Thyroid gland (tissue), 4 donors: ENCODE measurements around the gene TRIM65. TPM values are rescaled to one million over a fixed set of nuclear protein-coding genes. Genes with fewer than 3 reads are reported as not detected.
A peak's percentile ranks its signal among the peaks of the same experiment; 100 is the strongest.

ENCODE experiments used
- DNase-seq, 2 donors: peaks; one replicate each; pipeline ENCODE4 v3.0.0-alpha.2; 2019
- H3K27ac ChIP-seq, 3 donors: fragments of 200-600 bp; sonication (generic); 1 replicate in 2 of 3; 2 replicates in 1 of 3; pipeline ENCODE4 v1.5.1; 2016 to 2019; ENCODE audit warnings: mild to moderate bottlenecking in 1 of 3, moderate library complexity in 1 of 3
- H3K27me3 ChIP-seq: fragments of 200-600 bp; sonication (generic); one replicate; pipeline ENCODE4 v1.5.1; 2019
- H3K36me3 ChIP-seq, 2 donors: fragments of 200-600 bp; sonication (generic); one replicate each; pipeline ENCODE4 v1.5.1; 2016 to 2019
- H3K4me1 ChIP-seq, 2 donors: fragments of 200-600 bp; sonication (generic); one replicate each; pipeline ENCODE4 v1.5.1; 2017 to 2019
- H3K4me3 ChIP-seq, 3 donors: fragments of 200-600 bp; sonication (generic); replicated peaks in 1 of 3; 1 replicate in 2 of 3; 2 replicates in 1 of 3; pipeline ENCODE4 v1.5.1; 2016; ENCODE audit warnings: mild to moderate bottlenecking in 1 of 3
- H3K9me3 ChIP-seq: fragments of 200-600 bp; sonication (generic); one replicate; pipeline ENCODE4 v1.5.1; 2017
- POLR2A ChIP-seq, 2 donors: fragments of 450-650 bp; IDR thresholded peaks; one replicate each; pipeline ENCODE4 v1.6.1; 2017; ENCODE audit warnings: antibody characterized with exemption in 2 of 2, mild to moderate bottlenecking in 2 of 2, moderate library complexity in 1 of 2
- WGBS, 2 donors: methylation state at CpG; one replicate each; pipeline ENCODE4 v1.1.5; 2017; 5-methylcytosine and 5-hydroxymethylcytosine counted together
- intact Hi-C: fragments of 100-400 bp; cut with DNase I; formaldehyde crosslinking; loops from one replicate; pipeline ENCODE4 v1.15.1; 2023
- total RNA-seq, 4 donors: library from RNA; depleted of rRNA; stranded (reverse); fragments of >200 nt; gene quantifications; one replicate each; pipeline ENCODE4 v1.2.3, GENCODE V29; 2016
- TF ChIP-seq, protein P1 (sequence below), 6 experiments: fragments of 200-600 bp in 3 of 6; fragments of 450-650 bp in 3 of 6; sonication (generic) in 3 of 6; IDR thresholded peaks; one replicate each; pipeline ENCODE4 v1.5.1; 2016 to 2019; ENCODE audit warnings: antibody characterized with exemption in 6 of 6, mild to moderate bottlenecking in 2 of 6, inconsistent platforms in 1 of 6, moderate library complexity in 1 of 6

The TRIM65 gene
- total RNA-seq, 4 donors from 2014 or later, result 23.0 to 39.4 (median 31.8) TPM

DNA sequence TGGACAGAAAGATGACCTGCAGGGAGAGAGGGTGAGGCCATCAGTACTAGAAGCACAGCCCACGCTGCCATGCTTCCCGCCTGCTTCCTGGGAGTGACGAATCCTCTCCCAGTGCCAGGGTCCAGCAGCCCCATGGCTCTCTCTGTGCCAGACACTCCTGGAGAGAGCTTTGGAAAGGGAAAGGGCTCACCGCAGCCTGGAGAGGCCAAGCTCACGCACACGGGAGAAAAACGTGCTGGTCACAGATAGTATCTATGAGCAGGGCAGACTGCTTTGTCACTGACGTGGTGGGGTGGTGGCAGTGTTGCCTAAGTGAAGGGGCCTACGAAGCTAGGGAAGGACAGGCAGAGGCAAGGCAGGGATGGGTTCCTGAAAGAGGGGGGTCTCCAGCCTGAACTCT is 47.0 kb downstream of the TRIM65 start:
- intact Hi-C loops, result loop anchor here (10.0 kb wide), 1 partner anchor 185 kb away; the partner anchor contains the start of genes RECQL5 and SAP30BP
- no peaks in the 10 kb centered on the region for H3K9me3 ChIP-seq
- no peak for DNase-seq
- H3K36me3 ChIP-seq, result peaks cover 52 to 54% of the 10 kb centered on the region in 2 donors
- H3K4me3 ChIP-seq, result no peak overlapping the region
- 85 to 88% methylated on average over 9 of the region's 9 CpGs for WGBS, 2 donors
- H3K27ac ChIP-seq, result peak overlapping the region in 1 of 3 donors; percentile 90
- no peaks in the 10 kb centered on the region for H3K27me3 ChIP-seq
- TF ChIP-seq, protein P1, sequence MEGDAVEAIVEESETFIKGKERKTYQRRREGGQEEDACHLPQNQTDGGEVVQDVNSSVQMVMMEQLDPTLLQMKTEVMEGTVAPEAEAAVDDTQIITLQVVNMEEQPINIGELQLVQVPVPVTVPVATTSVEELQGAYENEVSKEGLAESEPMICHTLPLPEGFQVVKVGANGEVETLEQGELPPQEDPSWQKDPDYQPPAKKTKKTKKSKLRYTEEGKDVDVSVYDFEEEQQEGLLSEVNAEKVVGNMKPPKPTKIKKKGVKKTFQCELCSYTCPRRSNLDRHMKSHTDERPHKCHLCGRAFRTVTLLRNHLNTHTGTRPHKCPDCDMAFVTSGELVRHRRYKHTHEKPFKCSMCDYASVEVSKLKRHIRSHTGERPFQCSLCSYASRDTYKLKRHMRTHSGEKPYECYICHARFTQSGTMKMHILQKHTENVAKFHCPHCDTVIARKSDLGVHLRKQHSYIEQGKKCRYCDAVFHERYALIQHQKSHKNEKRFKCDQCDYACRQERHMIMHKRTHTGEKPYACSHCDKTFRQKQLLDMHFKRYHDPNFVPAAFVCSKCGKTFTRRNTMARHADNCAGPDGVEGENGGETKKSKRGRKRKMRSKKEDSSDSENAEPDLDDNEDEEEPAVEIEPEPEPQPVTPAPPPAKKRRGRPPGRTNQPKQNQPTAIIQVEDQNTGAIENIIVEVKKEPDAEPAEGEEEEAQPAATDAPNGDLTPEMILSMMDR (IDR thresholded peaks at IDR 0.05), result no peak
- no peak for TF ChIP-seq POLR2A (IDR thresholded peaks at IDR 0.05)
- H3K4me1 ChIP-seq, result peaks cover 32 to 67% of the 10 kb centered on the region in 2 donors

DNA sequence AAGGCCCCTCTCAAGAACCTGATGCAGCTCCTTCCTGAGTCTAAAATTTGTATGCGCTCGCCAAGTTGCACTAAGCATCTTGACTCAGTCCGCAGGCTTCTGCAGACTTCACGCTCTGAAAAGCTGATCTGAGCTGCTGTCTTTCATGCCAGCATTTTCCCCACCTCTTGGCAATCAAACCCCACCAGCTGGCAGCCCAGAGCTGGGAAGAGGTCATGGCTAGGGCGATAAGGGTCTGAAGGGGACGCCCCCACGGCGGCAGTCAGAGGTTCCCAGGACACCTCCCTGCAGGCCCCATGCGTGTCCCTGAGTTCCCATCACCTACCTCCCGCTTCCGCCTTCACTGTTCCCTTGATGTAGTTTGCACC is 47.5 kb downstream of the TRIM65 start:
- H3K4me1 ChIP-seq, result peaks cover 34 to 70% of the 10 kb centered on the region in 2 donors

DNA sequence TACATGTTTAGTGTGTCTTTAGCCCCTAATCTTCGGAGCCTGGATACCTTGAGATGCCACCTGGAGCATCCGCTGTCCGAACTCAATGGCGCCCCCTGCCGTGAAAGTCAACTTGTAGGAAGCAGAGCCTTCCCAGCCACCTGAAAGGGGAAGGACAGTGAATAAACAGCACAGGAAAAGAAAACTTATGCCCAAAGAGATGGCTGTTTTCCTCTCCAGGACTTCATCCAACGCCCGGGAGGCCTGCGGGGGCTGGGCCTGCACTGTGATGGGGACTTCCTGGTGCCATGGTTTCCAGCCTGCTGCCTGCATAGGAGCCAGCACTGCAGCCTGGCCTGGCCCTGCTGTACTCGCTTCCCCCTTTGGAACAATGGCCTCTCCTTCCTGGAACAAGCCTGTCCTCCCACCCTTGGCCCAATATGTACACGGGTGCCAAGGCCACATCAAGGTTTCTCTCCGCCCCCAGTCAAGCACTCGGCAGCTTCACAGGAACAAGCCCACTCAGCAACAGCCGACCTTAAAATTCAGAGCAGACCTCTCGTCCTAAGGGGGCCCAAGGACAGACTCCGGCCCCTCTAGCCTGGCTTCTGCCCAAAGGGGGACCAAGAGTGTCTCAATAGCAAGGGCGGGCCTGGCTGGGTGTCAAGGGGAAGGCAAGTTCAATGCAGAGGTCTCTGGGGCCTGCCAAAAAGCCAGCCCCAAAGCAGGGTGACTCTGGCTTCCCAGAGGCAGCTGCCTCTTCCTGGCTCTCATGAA is 48.0 kb downstream of the TRIM65 start:
- Histone ChIP-seq H3K9me3 (no peaks in the 10 kb centered on the region), H3K4me1 (peaks cover 29 to 64% of the 10 kb centered on the region in 2 donors), H3K36me3 (peaks cover 52 to 54% of the 10 kb centered on the region in 2 donors), H3K27me3 (no peaks in the 10 kb centered on the region), H3K4me3 (no peak overlapping the region), H3K27ac (peak overlapping the region in 2 of 3 donors; percentile 49 to 90)
- DNase-seq, result peak; percentile 71 to 82
- TF ChIP-seq POLR2A (IDR thresholded peaks at IDR 0.05), result no peak
- TF ChIP-seq, protein P1 (IDR thresholded peaks at IDR 0.05), result peak in 5 of 6 experiments; percentile 35 to 60 (median 51)
- 35 to 43% methylated on average over 13 to 16 of the region's 16 CpGs for WGBS, 2 donors
- intact Hi-C loops, result loop anchor here (10.0 kb wide), 1 partner anchor 184 kb away; the partner anchor contains the start of genes RECQL5 and SAP30BP

More for the DNA sequence above, 47.5 kb downstream of the TRIM65 start:
- Histone ChIP-seq H3K36me3 (peaks cover 52 to 54% of the 10 kb centered on the region in 2 donors), H3K9me3 (no peaks in the 10 kb centered on the region), H3K27me3 (no peaks in the 10 kb centered on the region), H3K4me3 (no peak overlapping the region), H3K27ac (peak overlapping the region in 2 of 3 donors; percentile 49 to 90)
- DNase-seq, result no peak
- intact Hi-C loops, result loop anchor here (10.0 kb wide), 1 partner anchor 184 kb away; the partner anchor contains the start of genes RECQL5 and SAP30BP
- TF ChIP-seq, protein P1 (IDR thresholded peaks at IDR 0.05), result no peak
- TF ChIP-seq POLR2A (IDR thresholded peaks at IDR 0.05), result no peak
- 79 to 87% methylated on average over 9 to 11 of the region's 11 CpGs for WGBS, 2 donors

DNA sequence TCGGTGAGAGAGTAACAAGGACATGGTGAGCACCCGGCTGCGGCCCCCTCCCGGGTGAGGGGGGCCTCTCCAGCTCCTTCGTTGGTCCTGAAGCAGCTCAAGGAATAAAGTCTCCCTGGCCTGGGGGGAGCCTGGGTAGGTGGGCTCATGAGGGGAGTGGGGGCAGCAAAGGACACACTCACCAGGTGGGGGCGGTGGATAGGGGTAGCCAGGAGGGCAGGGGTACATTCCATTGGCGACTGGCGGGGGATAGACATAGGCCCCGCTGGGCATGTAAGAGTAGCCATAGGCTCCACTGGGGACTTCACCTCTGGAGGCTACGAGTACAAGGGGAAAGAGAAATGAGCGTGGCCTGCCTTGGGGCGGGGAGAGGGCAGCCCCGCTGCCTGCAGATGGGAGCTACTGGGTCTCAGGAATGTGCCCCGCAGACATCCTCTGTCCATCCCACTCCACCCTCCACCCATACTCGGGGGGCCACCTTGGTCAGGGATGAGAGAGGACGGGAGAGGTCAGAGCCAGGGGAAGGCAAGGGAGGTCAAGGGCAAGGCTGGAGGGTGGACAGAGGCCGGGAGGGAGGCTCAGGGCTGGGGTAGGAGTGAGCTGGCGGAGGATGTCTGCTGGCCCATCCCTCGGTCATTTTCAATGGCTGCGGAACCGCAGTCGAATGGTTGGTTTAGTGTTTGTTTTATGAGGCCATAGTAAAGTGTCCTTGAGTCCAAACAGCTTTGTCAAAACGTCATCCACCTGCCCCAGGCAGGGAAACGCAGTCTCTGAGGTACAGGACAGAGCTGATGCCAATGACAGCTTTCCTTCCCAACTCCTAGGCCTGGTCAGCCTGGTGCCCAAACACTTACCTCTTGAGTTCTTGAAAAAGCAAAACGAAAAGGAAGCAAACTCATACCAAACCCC is 48.9 kb downstream of the TRIM65 start:
- Histone ChIP-seq H3K27ac (peak overlapping the region in 2 of 3 donors; percentile 49 to 90), H3K9me3 (no peaks in the 10 kb centered on the region), H3K4me3 (no peak overlapping the region), H3K4me1 (peaks cover 25 to 56% of the 10 kb centered on the region in 2 donors), H3K27me3 (no peaks in the 10 kb centered on the region), H3K36me3 (peaks cover 52 to 54% of the 10 kb centered on the region in 2 donors)
- intact Hi-C loops, result loop anchor here (10.0 kb wide), 1 partner anchor 183 kb away; the partner anchor contains the start of genes RECQL5 and SAP30BP
- 83 to 85% methylated on average over 24 to 25 of the region's 25 CpGs for WGBS, 2 donors
- DNase-seq, result no peak
- TF ChIP-seq, protein P1 (IDR thresholded peaks at IDR 0.05), result no peak
- TF ChIP-seq POLR2A (IDR thresholded peaks at IDR 0.05), result no peak
